Esophagus squamous epithelium (tissue), 4 donors: ENCODE data around the gene C22orf23.

ENCODE experiments used
- POLR2A ChIP-seq, 4 donors: fragments of 450-650 bp; IDR thresholded peaks; one replicate each; pipeline ENCODE4 v1.6.1; 2017; ENCODE audit warnings: antibody characterized with exemption in 4 of 4, mild to moderate bottlenecking in 4 of 4, moderate library complexity in 3 of 4
- TF ChIP-seq, protein P1 (sequence below), 6 experiments: fragments of 450-650 bp in 4 of 6; fragments of 200-600 bp in 2 of 6; sonication (generic) in 2 of 6; IDR thresholded peaks; one replicate each; pipeline ENCODE4 v1.5.1; 2016 to 2019; ENCODE audit warnings: antibody characterized with exemption in 6 of 6, mild to moderate bottlenecking in 4 of 6, moderate library complexity in 4 of 6

DNA sequence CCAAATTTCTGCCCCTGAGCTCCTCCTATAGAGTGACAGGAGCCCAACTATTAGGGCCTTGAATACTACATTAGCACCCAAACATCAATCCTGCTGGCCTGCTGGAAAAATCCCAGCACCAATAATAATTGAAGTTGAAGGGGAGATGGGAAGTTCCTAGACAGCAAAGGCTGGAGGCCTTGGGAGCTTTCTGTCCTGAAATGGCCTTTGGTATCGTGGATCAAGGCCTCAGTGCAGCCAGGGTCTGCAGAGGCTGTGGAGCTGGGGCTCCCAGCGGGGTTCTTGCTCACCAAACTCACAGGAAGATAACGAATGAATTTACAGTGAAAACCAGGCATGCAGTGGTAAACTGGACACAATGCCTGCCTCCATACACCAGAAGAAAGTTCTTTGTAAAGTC, 56.5 kb downstream of the C22orf23 start:
- TF ChIP-seq, protein P1, sequence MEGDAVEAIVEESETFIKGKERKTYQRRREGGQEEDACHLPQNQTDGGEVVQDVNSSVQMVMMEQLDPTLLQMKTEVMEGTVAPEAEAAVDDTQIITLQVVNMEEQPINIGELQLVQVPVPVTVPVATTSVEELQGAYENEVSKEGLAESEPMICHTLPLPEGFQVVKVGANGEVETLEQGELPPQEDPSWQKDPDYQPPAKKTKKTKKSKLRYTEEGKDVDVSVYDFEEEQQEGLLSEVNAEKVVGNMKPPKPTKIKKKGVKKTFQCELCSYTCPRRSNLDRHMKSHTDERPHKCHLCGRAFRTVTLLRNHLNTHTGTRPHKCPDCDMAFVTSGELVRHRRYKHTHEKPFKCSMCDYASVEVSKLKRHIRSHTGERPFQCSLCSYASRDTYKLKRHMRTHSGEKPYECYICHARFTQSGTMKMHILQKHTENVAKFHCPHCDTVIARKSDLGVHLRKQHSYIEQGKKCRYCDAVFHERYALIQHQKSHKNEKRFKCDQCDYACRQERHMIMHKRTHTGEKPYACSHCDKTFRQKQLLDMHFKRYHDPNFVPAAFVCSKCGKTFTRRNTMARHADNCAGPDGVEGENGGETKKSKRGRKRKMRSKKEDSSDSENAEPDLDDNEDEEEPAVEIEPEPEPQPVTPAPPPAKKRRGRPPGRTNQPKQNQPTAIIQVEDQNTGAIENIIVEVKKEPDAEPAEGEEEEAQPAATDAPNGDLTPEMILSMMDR (IDR thresholded peaks at IDR 0.05): no peak
- no peak for TF ChIP-seq POLR2A (IDR thresholded peaks at IDR 0.05)
